Measurements from ENCODE around the gene RBFOX2. TPM values are rescaled to one million over a fixed set of nuclear protein-coding genes. Genes with fewer than 3 reads are reported as not detected.

Gene RBFOX2
- total and polyA plus RNA-seq, 2 donors (not counting 1 experiment from before 2014, with no cell fraction given): 173 to 190 TPM

DNA sequence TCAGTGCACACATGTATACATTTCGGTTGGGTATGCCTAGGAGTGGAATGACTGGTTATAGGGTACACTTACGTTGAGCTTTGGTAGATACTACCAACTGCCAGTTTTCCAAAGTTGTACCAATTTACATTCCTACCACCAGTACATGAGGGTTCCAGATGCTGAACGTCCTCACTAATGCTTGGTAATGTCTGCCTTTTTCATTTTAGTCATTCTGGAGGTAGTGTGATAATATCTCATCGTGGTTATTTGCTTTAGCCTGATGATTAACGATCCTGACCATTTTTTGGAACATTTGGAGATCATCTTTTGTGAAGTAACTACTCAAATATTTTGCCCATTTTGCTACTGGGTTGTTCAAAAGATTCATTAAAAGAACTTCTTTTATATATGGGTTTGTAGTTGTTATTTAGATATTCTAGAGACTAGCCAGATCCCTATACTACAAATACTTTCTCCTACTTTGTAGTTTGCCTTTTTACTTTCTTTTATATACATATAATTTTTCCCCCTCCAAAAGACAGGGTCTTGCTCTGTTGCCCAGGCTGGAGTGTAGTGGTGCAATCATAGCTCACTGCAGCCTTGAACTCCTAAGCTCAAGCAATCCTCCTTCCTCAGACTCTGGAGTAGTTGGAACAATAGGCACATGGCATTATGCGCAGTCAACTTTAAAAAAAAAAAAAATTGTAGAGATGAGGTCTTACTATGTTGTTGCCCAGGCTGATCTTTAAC lies 62.1 kb downstream of the RBFOX2 start:
- no peak for TF ChIP-seq CTCF (conservative IDR thresholded peaks at IDR 0.05 in 1 of 2, IDR thresholded peaks at IDR 0.05 in 1 of 2; ENCODE audit: low read depth in 1 of 2, low read length in 2 of 2)
- no peak for TF ChIP-seq EZH2 (IDR thresholded peaks at IDR 0.05; ENCODE audit: low read length, missing control alignments)
- H3K4me1 ChIP-seq (ENCODE audit: control insufficient read depth, extremely low read depth, insufficient read depth, low read length): peaks cover 37% of the 10 kb centered on the region
- H3K79me2 ChIP-seq (ENCODE audit: control insufficient read depth, insufficient read depth, low read length): peaks cover 63% of the 10 kb centered on the region
- DNase-seq (ENCODE audit: low read depth in 2 of 2): peak in 1 of 2 donors; percentile 80
- no peak overlapping the region for H3K27ac ChIP-seq (ENCODE audit: insufficient read depth, low read length)
- no peaks in the 10 kb centered on the region for H3K36me3 ChIP-seq (ENCODE audit: control insufficient read depth, insufficient read depth, low read length)
- H3K27me3 ChIP-seq (ENCODE audit: control insufficient read depth, insufficient read depth, low read length): no peaks in the 10 kb centered on the region
- H2AFZ ChIP-seq (ENCODE audit: low read length): no peak overlapping the region
- H3K4me2 ChIP-seq (ENCODE audit: extremely low read depth, insufficient read depth, low read length): no peak overlapping the region
- H3K4me3 ChIP-seq (replicated peaks in 1 of 4; ENCODE audit: control extremely low read depth in 1 of 4, insufficient read depth in 1 of 4, low read depth in 3 of 4, low read length in 4 of 4): no peak overlapping the region
- H4K20me1 ChIP-seq (ENCODE audit: control insufficient read depth, extremely low read depth, insufficient read depth, low read length): no peaks in the 10 kb centered on the region
- H3K9ac ChIP-seq (ENCODE audit: insufficient read depth, low read length): no peak overlapping the region
- H3K9me3 ChIP-seq (ENCODE audit: control insufficient read depth, insufficient read depth, low read depth, low read length): no peaks in the 10 kb centered on the region

DNA sequence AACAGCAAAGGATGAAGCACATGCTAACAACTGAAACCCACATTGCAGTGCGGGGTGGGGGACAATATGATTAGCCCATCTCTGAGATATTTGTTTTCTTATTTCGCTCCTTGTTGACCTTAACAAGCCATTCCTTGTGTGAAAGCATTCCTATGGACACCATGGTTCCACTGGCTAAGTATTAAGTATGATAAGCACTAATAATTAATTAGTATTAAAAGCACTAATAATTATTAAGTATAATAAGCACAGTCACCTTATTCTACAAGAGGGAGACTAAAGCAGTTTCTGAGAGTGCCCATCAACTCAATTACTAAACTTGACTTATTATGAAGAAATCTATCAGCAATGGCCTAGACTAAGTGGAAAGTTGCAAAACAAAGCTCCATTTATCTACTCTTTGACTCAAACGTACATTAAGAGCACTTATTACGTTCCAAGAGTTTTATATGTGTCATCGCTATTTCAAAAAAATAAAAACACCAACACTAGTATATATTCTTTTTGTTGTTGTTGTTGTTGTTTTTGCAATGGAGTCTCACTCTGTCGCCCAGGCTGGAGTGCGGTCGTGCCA lies 65.3 kb downstream of the RBFOX2 start:
- H3K9ac ChIP-seq (ENCODE audit: insufficient read depth, low read length): no peak overlapping the region
- H3K4me1 ChIP-seq (ENCODE audit: control insufficient read depth, extremely low read depth, insufficient read depth, low read length): peaks cover 30% of the 10 kb centered on the region
- H3K36me3 ChIP-seq (ENCODE audit: control insufficient read depth, insufficient read depth, low read length): no peaks in the 10 kb centered on the region
- H3K27ac ChIP-seq (ENCODE audit: insufficient read depth, low read length): no peak overlapping the region
- no peak overlapping the region for H3K4me3 ChIP-seq (replicated peaks in 1 of 4; ENCODE audit: control extremely low read depth in 1 of 4, insufficient read depth in 1 of 4, low read depth in 3 of 4, low read length in 4 of 4)
- H3K79me2 ChIP-seq (ENCODE audit: control insufficient read depth, insufficient read depth, low read length): peaks cover 60% of the 10 kb centered on the region
- H3K9me3 ChIP-seq (ENCODE audit: control insufficient read depth, insufficient read depth, low read depth, low read length): no peaks in the 10 kb centered on the region
- no peak overlapping the region for H3K4me2 ChIP-seq (ENCODE audit: extremely low read depth, insufficient read depth, low read length)
- H3K27me3 ChIP-seq (ENCODE audit: control insufficient read depth, insufficient read depth, low read length): no peaks in the 10 kb centered on the region
- no peaks in the 10 kb centered on the region for H4K20me1 ChIP-seq (ENCODE audit: control insufficient read depth, extremely low read depth, insufficient read depth, low read length)
- TF ChIP-seq CTCF (conservative IDR thresholded peaks at IDR 0.05 in 1 of 2, IDR thresholded peaks at IDR 0.05 in 1 of 2; ENCODE audit: low read depth in 1 of 2, low read length in 2 of 2): no peak
- TF ChIP-seq EZH2 (IDR thresholded peaks at IDR 0.05; ENCODE audit: low read length, missing control alignments): no peak
- H2AFZ ChIP-seq (ENCODE audit: low read length): no peak overlapping the region
- DNase-seq (ENCODE audit: low read depth in 2 of 2): no peak

DNA sequence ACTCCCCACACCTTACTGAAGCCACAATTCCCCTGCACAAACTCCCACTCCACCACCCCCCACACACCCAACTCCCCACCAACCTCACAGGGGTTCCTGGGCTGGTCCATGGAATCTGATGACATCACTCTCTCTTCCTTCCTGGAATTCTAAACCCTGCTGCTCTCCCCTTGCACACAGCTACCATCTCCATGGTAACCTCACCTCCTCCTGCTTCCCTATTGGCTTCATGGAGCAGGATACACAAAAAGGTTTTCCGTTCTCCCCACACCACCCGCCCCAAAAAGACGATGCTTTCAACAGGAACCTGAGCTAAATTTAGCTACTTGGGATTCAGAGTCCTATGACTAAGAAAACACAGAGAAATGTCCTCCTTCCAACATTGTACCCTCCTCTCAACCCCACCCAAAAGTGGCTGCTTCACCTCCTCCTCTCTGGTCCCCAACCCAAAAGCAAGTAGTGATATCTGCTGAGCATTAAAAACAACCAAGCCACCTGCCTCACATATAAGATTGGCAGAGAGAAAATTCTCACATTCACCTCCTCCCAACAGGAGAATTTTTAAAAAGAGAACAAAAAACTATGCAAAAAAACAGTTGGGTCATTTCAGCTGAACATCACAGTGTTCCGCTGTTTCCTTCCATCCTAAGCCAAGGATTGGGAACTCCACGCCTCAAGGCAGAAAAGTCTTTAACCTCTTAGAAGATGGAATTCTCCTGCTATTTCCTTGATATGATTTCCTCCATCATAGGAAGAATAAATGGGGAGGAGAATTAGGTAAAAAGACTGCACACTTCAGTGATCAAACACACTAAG lies 66.9 kb downstream of the RBFOX2 start:
- H2AFZ ChIP-seq (ENCODE audit: low read length): no peak overlapping the region
- H3K79me2 ChIP-seq (ENCODE audit: control insufficient read depth, insufficient read depth, low read length): peaks cover 57% of the 10 kb centered on the region
- H3K9me3 ChIP-seq (ENCODE audit: control insufficient read depth, insufficient read depth, low read depth, low read length): no peaks in the 10 kb centered on the region
- H3K27ac ChIP-seq (ENCODE audit: insufficient read depth, low read length): peak overlapping the region; percentile 74
- peak overlapping the region in 2 of 4 experiments; percentile 8 to 11 for H3K4me3 ChIP-seq (replicated peaks in 1 of 4; ENCODE audit: control extremely low read depth in 1 of 4, insufficient read depth in 1 of 4, low read depth in 3 of 4, low read length in 4 of 4)
- peak overlapping the region; percentile 78 for H3K4me2 ChIP-seq (ENCODE audit: extremely low read depth, insufficient read depth, low read length)
- peaks cover 27% of the 10 kb centered on the region for H3K4me1 ChIP-seq (ENCODE audit: control insufficient read depth, extremely low read depth, insufficient read depth, low read length)
- no peaks in the 10 kb centered on the region for H4K20me1 ChIP-seq (ENCODE audit: control insufficient read depth, extremely low read depth, insufficient read depth, low read length)
- no peaks in the 10 kb centered on the region for H3K36me3 ChIP-seq (ENCODE audit: control insufficient read depth, insufficient read depth, low read length)
- DNase-seq (ENCODE audit: low read depth in 2 of 2): peak; percentile 66 to 94
- TF ChIP-seq CTCF (conservative IDR thresholded peaks at IDR 0.05 in 1 of 2, IDR thresholded peaks at IDR 0.05 in 1 of 2; ENCODE audit: low read depth in 1 of 2, low read length in 2 of 2): no peak
- no peak for TF ChIP-seq EZH2 (IDR thresholded peaks at IDR 0.05; ENCODE audit: low read length, missing control alignments)
- H3K27me3 ChIP-seq (ENCODE audit: control insufficient read depth, insufficient read depth, low read length): no peaks in the 10 kb centered on the region
- H3K9ac ChIP-seq (ENCODE audit: insufficient read depth, low read length): no peak overlapping the region

Data from fibroblast of lung (primary cell).